RWPE2 (cell line): ENCODE measurements around the gene PIP5K1B.
A peak's percentile ranks its signal among the peaks of the same experiment; 100 is the strongest.

Experiments used
- ATAC-seq: fragments of 200-7000 bp; cut with Tn5 transposase; 3 replicates; pipeline ENCODE4 v1.9.1; 2021; ENCODE audit warnings: low read depth
- DNase-seq: peaks from one replicate; pipeline ENCODE4 v3.0.0-alpha.2; 2020; ENCODE audit warnings: low spot score
- H3K27ac ChIP-seq: fragments of 450-650 bp; 2 replicates; pipeline ENCODE4 v1.5.1; 2017; ENCODE audit warnings: mild to moderate bottlenecking; ENCODE audit not compliant: poor library complexity, severe bottlenecking
- H3K27me3 ChIP-seq: fragments of 250-450 bp; sonication (Bioruptor Pico); 2 replicates; pipeline ENCODE4 v1.5.1; 2021; ENCODE audit warnings: mild to moderate bottlenecking, moderate library complexity; ENCODE audit not compliant: insufficient read depth, poor library complexity, severe bottlenecking
- H3K36me3 ChIP-seq: fragments of 250-450 bp; sonication (Bioruptor Pico); 2 replicates; pipeline ENCODE4 v1.5.1; 2020; ENCODE audit warnings: low read depth, mild to moderate bottlenecking, moderate library complexity
- H3K4me1 ChIP-seq: fragments of 250-450 bp; sonication (Bioruptor Pico); 2 replicates; pipeline ENCODE4 v1.5.1; 2021; ENCODE audit warnings: mild to moderate bottlenecking, moderate library complexity; ENCODE audit not compliant: insufficient read depth, poor library complexity, severe bottlenecking
- H3K4me3 ChIP-seq: fragments of 250-450 bp; sonication (Bioruptor Pico); 2 replicates; pipeline ENCODE4 v1.5.1; 2021; ENCODE audit warnings: mild to moderate bottlenecking, moderate library complexity; ENCODE audit not compliant: severe bottlenecking
- H3K9me3 ChIP-seq: fragments of 250-450 bp; sonication (Bioruptor Pico); 2 replicates; pipeline ENCODE4 v1.5.1; 2021; ENCODE audit warnings: mild to moderate bottlenecking, moderate library complexity; ENCODE audit not compliant: severe bottlenecking
- TF ChIP-seq, protein P1 (sequence below): fragments of 450-650 bp; IDR thresholded peaks from one replicate; pipeline ENCODE4 v1.5.1; 2017; ENCODE audit warnings: mild to moderate bottlenecking, moderate library complexity; ENCODE audit not compliant: poor library complexity, severe bottlenecking

Gene PIP5K1B

DNA sequence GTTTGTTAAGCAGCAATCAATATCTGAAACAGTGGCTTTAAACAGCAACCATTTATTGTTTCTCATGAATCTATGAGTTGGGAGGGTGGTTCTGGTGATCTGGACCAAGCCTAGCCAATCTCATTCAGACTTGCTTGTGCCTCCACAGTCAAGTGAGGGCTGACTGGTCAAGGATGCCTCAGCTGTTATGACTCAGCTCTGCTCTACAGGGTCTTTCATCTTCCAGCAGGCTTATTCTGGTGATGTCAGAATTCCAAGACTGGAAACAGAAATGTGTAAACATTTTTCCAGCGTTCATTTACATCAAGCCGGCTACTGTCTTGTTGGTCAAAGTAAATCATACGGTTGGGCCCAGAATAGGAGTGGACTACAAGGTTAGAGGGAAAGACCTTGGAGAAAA, 2.5 kb upstream of the PIP5K1B start:
- H3K36me3 ChIP-seq, result no peaks in the 10 kb centered on the region
- ATAC-seq, result no peak
- no peak for DNase-seq
- peaks cover 56% of the 10 kb centered on the region for H3K27me3 ChIP-seq
- no peak overlapping the region for H3K27ac ChIP-seq
- H3K9me3 ChIP-seq, result no peaks in the 10 kb centered on the region
- no peak overlapping the region for H3K4me3 ChIP-seq
- TF ChIP-seq, protein P1, sequence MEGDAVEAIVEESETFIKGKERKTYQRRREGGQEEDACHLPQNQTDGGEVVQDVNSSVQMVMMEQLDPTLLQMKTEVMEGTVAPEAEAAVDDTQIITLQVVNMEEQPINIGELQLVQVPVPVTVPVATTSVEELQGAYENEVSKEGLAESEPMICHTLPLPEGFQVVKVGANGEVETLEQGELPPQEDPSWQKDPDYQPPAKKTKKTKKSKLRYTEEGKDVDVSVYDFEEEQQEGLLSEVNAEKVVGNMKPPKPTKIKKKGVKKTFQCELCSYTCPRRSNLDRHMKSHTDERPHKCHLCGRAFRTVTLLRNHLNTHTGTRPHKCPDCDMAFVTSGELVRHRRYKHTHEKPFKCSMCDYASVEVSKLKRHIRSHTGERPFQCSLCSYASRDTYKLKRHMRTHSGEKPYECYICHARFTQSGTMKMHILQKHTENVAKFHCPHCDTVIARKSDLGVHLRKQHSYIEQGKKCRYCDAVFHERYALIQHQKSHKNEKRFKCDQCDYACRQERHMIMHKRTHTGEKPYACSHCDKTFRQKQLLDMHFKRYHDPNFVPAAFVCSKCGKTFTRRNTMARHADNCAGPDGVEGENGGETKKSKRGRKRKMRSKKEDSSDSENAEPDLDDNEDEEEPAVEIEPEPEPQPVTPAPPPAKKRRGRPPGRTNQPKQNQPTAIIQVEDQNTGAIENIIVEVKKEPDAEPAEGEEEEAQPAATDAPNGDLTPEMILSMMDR, result no peak
- H3K4me1 ChIP-seq, result peaks cover 3% of the 10 kb centered on the region

DNA sequence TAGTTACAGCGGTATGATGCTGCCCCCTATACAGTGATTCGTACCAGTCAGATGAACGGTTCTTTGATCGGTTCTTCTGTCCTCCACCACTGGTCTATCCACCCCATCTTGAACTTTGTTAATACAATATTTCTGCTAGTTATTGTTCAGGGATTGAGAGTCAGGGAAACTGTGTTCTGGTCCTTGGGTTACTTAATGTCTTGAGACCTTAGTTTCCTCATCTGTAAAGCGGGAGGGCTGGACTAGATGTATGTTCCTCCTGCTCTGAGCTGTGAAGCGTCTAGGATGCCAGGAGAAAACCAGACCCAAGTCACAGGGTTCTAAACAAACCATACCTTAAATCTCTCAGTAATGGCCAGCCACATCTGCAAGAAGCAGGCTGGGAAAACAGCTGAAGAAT, 1.4 kb upstream of the PIP5K1B start:
- TF ChIP-seq, protein P1, result no peak
- no peak overlapping the region for H3K27ac ChIP-seq
- H3K9me3 ChIP-seq, result no peaks in the 10 kb centered on the region
- H3K27me3 ChIP-seq, result peaks cover 62% of the 10 kb centered on the region
- H3K36me3 ChIP-seq, result no peaks in the 10 kb centered on the region
- H3K4me1 ChIP-seq, result peaks cover 3% of the 10 kb centered on the region
- no peak overlapping the region for H3K4me3 ChIP-seq
- no peak for ATAC-seq
- DNase-seq, result no peak

DNA sequence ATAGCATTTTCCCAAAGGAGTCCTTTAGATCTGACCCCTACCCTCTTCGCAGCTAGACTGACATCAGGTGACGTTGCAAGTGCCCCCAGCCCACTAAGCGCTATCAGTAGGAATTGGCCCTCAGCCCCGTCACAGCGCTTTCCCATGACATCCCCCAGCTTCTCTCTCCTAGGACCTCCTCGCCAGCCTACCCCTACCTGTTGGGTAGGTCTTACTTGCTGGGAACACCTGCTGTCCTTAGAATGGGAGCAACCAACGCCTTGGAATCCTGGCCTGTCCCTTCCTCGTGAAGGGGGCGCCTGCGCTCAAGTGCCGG, 584 bp upstream of the PIP5K1B start:
- peaks cover 67% of the 10 kb centered on the region for H3K27me3 ChIP-seq
- H3K9me3 ChIP-seq, result no peaks in the 10 kb centered on the region
- TF ChIP-seq, protein P1, result no peak
- no peak overlapping the region for H3K4me3 ChIP-seq
- H3K36me3 ChIP-seq, result no peaks in the 10 kb centered on the region
- peaks cover 3% of the 10 kb centered on the region for H3K4me1 ChIP-seq
- ATAC-seq (no peak), DNase-seq (no peak)
- no peak overlapping the region for H3K27ac ChIP-seq

DNA sequence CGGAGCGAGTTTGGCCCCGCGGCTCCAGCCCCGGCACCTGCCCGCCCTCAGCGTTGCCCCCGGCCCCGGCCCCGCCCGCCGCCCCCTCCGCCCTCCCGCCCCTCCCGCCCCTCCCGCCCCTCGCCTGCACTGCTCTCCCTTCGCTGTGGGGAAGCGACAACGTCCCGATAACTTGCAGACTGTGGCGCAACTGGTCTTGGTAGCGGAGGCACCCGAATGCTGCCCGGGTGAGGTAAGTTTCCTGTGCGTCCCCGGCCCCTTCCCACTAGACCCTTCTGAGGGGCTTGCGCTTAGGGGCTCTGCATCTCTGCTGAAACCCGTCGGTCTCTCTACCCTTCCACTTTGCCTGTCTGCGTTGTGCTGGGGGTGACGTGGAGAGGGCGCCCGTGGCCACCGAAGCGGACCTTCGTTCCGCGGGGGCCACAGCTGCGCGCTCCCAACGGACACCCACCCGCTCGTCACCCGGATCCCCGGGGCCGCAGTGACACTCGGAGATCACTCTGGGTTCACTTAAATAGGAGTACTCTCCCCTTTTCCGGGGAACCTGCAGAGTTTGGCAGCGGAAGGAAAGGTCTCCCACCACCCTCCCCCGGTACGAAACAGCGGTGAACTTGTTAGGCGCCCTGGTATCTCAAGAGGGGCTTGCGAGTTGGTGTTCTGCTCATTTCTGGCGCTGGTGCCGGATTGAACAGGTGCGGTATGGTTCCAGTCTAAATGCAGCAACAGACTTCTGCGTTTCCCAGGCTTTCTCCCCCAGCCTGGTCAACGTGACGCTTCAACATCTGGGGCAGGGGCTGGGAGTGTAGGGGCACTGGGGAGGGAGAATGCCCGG, 707 bp downstream of the PIP5K1B start:
- ATAC-seq, result no peak
- H3K9me3 ChIP-seq, result no peaks in the 10 kb centered on the region

More for the DNA sequence above, 707 bp downstream of the PIP5K1B start:
- TF ChIP-seq, protein P1, result no peak
- Histone ChIP-seq H3K36me3 (no peaks in the 10 kb centered on the region), H3K4me1 (peaks cover 3% of the 10 kb centered on the region), H3K4me3 (peak overlapping the region; percentile 51), H3K27ac (no peak overlapping the region), H3K27me3 (peaks cover 73% of the 10 kb centered on the region)
- no peak for DNase-seq
